Stimulated activated naive CD8-positive, alpha-beta T cell treated with anti-CD3 and anti-CD28 coated beads, Interleukin-15, Interleukin-2, amounts not matched to agents 100 ng/mL and 50 ng/mL, for 24 hours (primary cell): ENCODE data around the gene TM4SF4.

Experiments used
- H3K27ac Mint-ChIP-seq: one replicate; pipeline ENCODE4 v1.8.0; 2021; ENCODE audit warnings: mild to moderate bottlenecking, mixed read lengths
- H3K27me3 Mint-ChIP-seq: one replicate; pipeline ENCODE4 v1.8.0; 2021; ENCODE audit warnings: mixed read lengths
- H3K36me3 Mint-ChIP-seq: one replicate; pipeline ENCODE4 v1.8.0; 2021; ENCODE audit warnings: low read depth, mixed read lengths
- H3K4me1 Mint-ChIP-seq: one replicate; pipeline ENCODE4 v1.8.0; 2021; ENCODE audit warnings: low read depth, mixed read lengths
- H3K4me3 Mint-ChIP-seq: one replicate; pipeline ENCODE4 v1.8.0; 2021; ENCODE audit warnings: mild to moderate bottlenecking, mixed read lengths
- H3K9me3 Mint-ChIP-seq: one replicate; pipeline ENCODE4 v1.8.0; 2021; ENCODE audit warnings: mixed read lengths

TM4SF4 gene

DNA sequence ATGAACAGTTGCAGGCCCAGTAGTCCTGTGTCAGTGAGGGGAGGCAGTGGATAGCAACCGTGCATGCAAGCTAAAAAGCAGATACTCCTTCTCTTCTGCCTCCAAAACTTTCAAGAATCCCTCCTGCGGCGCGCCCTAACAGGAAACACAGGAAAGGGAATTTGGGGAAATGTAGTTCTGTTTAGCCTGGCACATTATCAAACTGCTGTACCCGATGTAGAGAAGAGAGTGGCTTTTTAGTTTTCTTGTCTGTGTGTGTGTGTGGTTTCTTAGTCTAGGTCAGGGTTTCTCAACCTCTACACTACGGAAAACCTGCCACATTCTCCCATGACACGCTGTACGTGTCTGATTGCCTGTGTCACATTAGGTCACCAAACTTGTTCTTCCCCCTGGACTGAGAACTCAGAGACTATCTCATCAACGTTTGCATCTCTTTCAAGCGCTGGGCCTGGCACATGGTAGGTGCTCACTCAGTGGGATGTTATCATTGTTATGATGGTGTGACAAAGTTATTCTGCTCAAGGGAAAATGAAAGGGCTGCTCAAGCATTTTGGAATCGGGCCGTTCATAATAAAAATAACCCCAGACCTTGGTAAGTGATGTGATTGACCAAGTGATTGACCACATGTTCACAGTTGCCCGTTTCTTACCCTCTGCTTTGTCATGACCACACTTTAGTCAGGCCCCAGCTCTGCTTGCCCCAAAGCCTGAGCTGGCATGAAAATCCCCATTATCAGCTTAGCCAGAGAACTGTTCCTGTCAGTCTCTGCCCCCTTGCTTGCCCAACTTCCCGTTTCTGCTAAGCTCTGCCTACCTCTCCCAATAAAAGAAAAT, 33.2 kb downstream of the TM4SF4 start:
- H3K4me3 Mint-ChIP-seq, result peak overlapping the region; percentile 4
- peak overlapping the region; percentile 22 for H3K27ac Mint-ChIP-seq
- H3K9me3 Mint-ChIP-seq, result no peaks in the 10 kb centered on the region
- H3K36me3 Mint-ChIP-seq, result no peaks in the 10 kb centered on the region
- peaks cover 20% of the 10 kb centered on the region for H3K4me1 Mint-ChIP-seq
- peaks cover 38% of the 10 kb centered on the region for H3K27me3 Mint-ChIP-seq

GRCh38 chr3:149509526-149509925, 35.0 kb downstream of the TM4SF4 start:
- no peaks in the 10 kb centered on the region for H3K9me3 Mint-ChIP-seq
- peaks cover 35% of the 10 kb centered on the region for H3K27me3 Mint-ChIP-seq
- H3K27ac Mint-ChIP-seq, result no peak overlapping the region
- no peaks in the 10 kb centered on the region for H3K36me3 Mint-ChIP-seq
- no peak overlapping the region for H3K4me3 Mint-ChIP-seq
- H3K4me1 Mint-ChIP-seq, result peaks cover 21% of the 10 kb centered on the region

DNA sequence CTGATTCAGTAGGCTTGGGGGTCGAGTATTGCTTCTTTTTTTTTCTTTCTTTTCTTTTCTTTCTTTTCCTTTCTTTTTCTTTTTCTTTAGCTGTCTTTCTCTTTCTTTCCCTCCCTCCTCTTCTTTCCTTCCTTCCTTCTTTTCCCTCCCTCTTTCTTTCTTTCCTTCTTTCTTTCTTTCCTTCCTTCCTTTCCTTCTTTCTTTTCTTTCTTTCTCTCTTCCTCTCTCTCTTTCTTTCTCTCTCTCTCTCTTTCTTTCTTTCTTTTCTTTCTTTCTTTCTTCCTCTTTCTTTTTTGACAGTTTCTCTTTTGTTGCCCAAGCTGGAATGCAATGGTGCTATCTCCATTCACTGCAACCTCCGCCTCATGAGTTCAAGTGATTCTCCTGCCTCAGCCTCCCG, 36.0 kb downstream of the TM4SF4 start:
- Mint-ChIP-seq H3K27me3 (peaks cover 35% of the 10 kb centered on the region), H3K4me1 (peaks cover 21% of the 10 kb centered on the region), H3K36me3 (no peaks in the 10 kb centered on the region), H3K9me3 (no peaks in the 10 kb centered on the region), H3K4me3 (no peak overlapping the region), H3K27ac (no peak overlapping the region)

DNA sequence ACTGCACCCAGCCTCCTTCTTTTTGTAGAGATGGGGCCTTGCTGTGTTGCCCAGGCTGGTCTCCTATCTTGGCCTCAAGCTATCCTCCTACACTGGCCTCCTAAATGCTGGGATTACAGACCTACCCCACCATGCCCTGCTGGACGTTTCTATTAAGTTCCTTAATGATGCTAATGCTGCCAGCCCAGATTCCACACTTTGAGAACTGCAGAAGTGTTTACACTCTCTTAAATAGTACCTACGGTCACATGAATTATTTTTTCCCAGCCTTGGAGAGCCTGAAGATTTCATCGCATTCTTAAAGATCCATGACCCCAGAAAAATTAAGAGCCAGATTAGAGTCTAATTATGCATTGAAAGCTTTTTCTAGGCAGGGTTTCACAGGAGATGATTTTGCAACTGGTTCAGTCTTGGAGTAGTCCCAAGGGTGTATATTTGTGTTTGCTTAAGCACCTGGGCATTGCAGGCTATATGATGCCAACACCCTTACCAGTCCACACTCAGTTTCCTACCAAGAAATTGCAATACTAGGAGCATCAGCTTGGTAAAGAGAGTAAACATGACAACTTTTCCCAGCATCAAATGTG, 36.6 kb downstream of the TM4SF4 start:
- Mint-ChIP-seq H3K9me3 (no peaks in the 10 kb centered on the region), H3K4me1 (peaks cover 21% of the 10 kb centered on the region), H3K27me3 (peaks cover 33% of the 10 kb centered on the region), H3K27ac (no peak overlapping the region), H3K36me3 (no peaks in the 10 kb centered on the region), H3K4me3 (no peak overlapping the region)

GRCh38 chr3:149512073-149512782, 37.7 kb downstream of the TM4SF4 start:
- Mint-ChIP-seq H3K4me3 (no peak overlapping the region), H3K27me3 (peaks cover 27% of the 10 kb centered on the region), H3K9me3 (no peaks in the 10 kb centered on the region), H3K4me1 (peaks cover 20% of the 10 kb centered on the region), H3K36me3 (no peaks in the 10 kb centered on the region), H3K27ac (no peak overlapping the region)

- Mint-ChIP-seq H3K4me3 (no peak overlapping the region), H3K27me3 (peaks cover 20% of the 10 kb centered on the region), H3K4me1 (peaks cover 7% of the 10 kb centered on the region), H3K27ac (no peak overlapping the region), H3K36me3 (no peaks in the 10 kb centered on the region), H3K9me3 (no peaks in the 10 kb centered on the region)
Measured at GRCh38 chr3:149514471-149514870, 40.0 kb downstream of the TM4SF4 start.

DNA sequence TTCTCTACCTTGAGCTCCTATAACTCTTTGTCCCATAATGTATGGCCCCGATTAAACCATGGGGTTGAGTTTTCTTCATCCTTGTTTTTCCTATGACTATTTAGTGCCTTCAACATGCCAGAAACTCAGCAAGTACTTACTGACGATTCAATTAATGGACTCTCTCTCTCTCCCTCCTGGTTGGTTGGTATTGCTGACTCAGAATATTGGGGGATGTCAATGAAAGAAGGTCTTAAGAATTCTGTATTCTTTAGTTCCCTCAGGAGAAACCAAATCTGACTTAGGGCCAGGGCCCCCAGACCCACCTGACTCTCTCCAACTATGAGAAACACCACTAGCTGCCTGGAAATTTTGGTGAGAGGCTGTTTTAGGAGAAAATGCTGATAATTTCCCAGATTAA, 40.8 kb downstream of the TM4SF4 start:
- Mint-ChIP-seq H3K27me3 (peaks cover 16% of the 10 kb centered on the region), H3K27ac (no peak overlapping the region), H3K4me1 (peaks cover 7% of the 10 kb centered on the region), H3K4me3 (no peak overlapping the region), H3K36me3 (no peaks in the 10 kb centered on the region), H3K9me3 (no peaks in the 10 kb centered on the region)

DNA sequence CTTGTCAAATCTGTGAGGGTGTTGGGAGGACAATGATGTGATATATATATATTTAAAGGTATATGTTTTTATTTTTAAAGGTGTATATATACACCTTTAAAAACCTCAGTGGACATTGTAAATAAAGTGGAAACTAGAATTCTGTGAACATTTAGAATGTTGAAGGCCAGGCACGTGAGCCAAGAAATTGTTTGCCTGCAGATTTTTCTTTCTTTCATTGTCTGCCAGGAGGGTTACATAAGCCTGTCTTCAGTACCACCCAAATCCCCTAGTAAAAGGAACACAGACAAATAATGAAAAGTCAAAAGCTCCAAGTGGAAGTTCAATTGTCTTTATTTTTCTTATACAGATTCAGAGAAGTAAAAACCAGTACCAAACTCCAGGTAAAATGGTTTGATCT, 42.4 kb downstream of the TM4SF4 start:
- Mint-ChIP-seq H3K36me3 (no peaks in the 10 kb centered on the region), H3K4me3 (no peak overlapping the region), H3K27ac (no peak overlapping the region), H3K4me1 (peaks cover 7% of the 10 kb centered on the region), H3K9me3 (no peaks in the 10 kb centered on the region), H3K27me3 (peaks cover 12% of the 10 kb centered on the region)

DNA sequence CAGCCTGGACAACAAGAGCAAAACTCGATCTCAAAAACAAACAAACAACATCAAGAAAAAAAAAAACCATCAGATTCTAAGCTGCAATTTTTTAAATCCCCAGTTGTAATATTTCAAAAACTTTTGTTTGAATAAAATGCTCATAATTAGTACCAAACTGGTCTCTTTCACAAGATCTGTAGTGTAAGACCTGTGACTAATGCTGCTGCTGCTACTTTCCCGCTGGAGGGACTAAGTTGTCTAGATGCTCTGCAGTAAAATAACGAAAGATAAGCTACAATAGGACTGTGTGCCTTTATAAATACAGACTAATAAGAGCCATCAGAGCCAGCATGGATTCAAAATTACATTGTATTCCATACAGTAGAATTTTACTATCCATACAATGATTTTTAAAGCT, 45.4 kb downstream of the TM4SF4 start:
- Mint-ChIP-seq H3K9me3 (no peaks in the 10 kb centered on the region), H3K4me3 (no peak overlapping the region), H3K36me3 (no peaks in the 10 kb centered on the region), H3K4me1 (no peaks in the 10 kb centered on the region), H3K27ac (no peak overlapping the region), H3K27me3 (peaks cover 8% of the 10 kb centered on the region)

GRCh38 chr3:149523512-149524299, 49.2 kb downstream of the TM4SF4 start:
- Mint-ChIP-seq H3K36me3 (no peaks in the 10 kb centered on the region), H3K4me3 (no peak overlapping the region), H3K4me1 (no peaks in the 10 kb centered on the region), H3K9me3 (no peaks in the 10 kb centered on the region), H3K27me3 (peaks cover 8% of the 10 kb centered on the region), H3K27ac (no peak overlapping the region)

DNA sequence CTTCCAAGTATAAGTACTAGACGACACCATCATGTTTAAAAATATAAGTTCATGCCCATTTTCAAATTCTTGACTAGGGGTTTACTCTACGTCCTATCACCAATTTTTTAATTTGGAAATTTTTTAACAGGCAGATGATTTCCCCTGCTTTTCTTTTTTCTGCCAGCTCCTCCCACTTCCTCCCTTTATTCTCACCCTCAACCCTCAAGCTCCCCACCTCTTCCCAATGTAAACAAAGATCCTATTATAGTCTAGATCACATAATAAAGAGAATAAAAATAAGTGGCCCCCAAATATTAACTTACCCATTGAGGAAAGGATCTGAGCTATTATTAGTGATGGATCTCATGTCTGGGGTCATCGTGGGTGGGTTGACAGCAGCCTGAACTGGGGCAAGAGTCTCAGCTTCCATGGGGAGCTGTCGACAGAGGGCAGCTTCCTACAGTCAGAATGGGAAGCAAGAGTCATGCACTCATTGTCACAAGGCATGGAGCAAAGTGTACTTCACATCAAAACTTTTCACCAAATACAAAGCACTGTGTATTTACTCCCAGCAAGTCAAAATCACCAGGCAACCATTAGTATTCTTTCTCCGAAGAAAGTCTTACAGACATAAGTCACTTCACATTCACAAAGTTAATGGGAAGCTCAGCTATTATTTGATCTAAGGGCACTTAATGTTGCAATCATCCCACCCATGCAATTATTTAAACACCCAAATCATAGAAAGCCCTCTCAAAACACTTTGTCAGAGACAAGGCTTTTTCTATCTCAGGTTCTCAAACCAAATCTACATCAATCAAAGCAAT, 53.2 kb downstream of the TM4SF4 start:
- Mint-ChIP-seq H3K4me1 (peaks cover 3% of the 10 kb centered on the region), H3K9me3 (no peaks in the 10 kb centered on the region), H3K27ac (no peak overlapping the region), H3K4me3 (no peak overlapping the region), H3K36me3 (no peaks in the 10 kb centered on the region), H3K27me3 (peaks cover 8% of the 10 kb centered on the region)

DNA sequence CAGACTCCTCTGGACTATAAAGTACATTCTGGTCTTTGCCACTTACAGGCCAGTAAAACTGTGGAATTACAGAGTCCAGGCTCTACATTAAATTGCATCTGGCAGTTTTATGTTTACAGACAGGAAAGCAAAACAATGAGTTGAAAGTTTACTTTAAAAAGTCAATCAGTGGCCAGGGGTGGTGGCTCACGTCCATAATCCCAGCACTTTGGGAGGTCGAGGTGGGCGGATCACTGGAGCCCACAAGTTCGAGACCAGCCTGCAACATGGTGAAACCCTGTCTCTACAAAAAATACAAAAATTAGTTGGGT, 53.8 kb downstream of the TM4SF4 start:
- Mint-ChIP-seq H3K27me3 (peaks cover 11% of the 10 kb centered on the region), H3K9me3 (no peaks in the 10 kb centered on the region), H3K36me3 (no peaks in the 10 kb centered on the region), H3K27ac (no peak overlapping the region), H3K4me3 (no peak overlapping the region), H3K4me1 (peaks cover 8% of the 10 kb centered on the region)

DNA sequence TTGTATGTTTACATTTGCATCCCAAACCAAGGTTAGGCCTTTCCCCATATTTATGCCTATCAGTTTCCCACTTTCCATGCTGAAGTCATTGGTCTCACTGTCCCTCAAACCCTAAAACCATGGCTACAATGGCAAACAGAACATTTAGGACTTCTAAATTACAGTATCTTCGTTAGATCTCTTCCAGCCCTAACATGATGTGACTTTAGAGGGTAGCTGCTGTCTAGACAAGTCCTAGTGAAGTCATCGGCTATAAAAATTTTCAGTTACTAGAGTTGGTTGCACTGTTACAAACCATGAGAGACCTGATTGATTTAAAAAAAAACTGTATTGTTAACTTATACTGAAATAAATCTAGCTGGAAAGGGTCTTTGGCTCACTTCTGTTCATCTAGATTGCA, 54.6 kb downstream of the TM4SF4 start:
- H3K36me3 Mint-ChIP-seq, result no peaks in the 10 kb centered on the region
- peaks cover 10% of the 10 kb centered on the region for H3K27me3 Mint-ChIP-seq
- peaks cover 8% of the 10 kb centered on the region for H3K4me1 Mint-ChIP-seq
- no peaks in the 10 kb centered on the region for H3K9me3 Mint-ChIP-seq
- H3K27ac Mint-ChIP-seq, result no peak overlapping the region
- no peak overlapping the region for H3K4me3 Mint-ChIP-seq

DNA sequence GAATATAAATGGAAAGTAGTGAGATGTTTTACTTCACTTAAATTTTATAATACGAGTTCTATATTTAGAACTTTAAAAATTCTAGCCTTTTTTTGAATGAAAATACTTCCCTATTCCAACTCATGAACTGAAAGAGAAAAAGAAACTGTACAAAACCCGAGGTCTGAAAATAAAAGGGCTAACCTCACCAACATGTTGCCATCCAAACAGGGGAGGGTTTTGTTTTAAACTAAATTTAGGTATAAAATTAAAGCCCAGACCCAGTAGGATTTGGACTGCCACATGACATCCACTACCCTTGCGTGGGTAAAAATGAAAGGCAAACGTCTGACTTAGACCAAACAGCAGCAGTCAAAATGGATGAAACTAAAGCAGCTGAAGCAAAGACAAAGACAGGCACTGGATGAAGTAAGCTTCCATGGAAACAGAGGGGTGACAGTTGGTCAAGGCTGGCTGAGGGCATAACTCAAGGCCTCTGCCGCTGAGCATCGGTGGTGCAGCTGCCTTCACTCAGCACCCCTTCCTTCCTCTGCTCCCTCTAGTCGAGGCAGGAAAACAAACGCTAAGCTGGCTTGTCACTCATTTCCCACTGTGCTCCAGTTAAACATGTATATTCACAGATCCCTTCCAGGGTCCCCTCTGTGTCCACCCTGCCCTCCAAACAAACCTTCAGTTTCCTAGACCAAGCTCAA, 58.1 kb downstream of the TM4SF4 start:
- peaks cover 9% of the 10 kb centered on the region for H3K27me3 Mint-ChIP-seq
- no peaks in the 10 kb centered on the region for H3K36me3 Mint-ChIP-seq
- peaks cover 8% of the 10 kb centered on the region for H3K4me1 Mint-ChIP-seq
- H3K4me3 Mint-ChIP-seq, result peak overlapping the region; percentile 33
- H3K9me3 Mint-ChIP-seq, result no peaks in the 10 kb centered on the region
- no peak overlapping the region for H3K27ac Mint-ChIP-seq
